ENCODE results near the gene TEP1.

The TEP1 gene

GRCh38 chr14:20429801-20430669, 16.7 kb upstream of the TEP1 start:
- no peak for DNase-seq

- no peak for DNase-seq
These were observed 15.5 kb upstream of the TEP1 start for GRCh38 chr14:20428802-20429201.

GRCh38 chr14:20428010-20428365, 14.7 kb upstream of the TEP1 start:
- no peak for DNase-seq

- DNase-seq, result no peak
These were observed 14.1 kb upstream of the TEP1 start for GRCh38 chr14:20427231-20428009.

- DNase-seq, result no peak
These were observed 11.6 kb upstream of the TEP1 start for GRCh38 chr14:20424851-20425250.

- no peak for DNase-seq
These were observed 9.6 kb upstream of the TEP1 start for GRCh38 chr14:20422886-20423285.

GRCh38 chr14:20421267-20421666, 8.0 kb upstream of the TEP1 start:
- no peak for DNase-seq

- no peak for DNase-seq
These were observed 6.1 kb upstream of the TEP1 start for GRCh38 chr14:20419419-20419818.

- no peak for DNase-seq
These were observed 5.2 kb upstream of the TEP1 start for GRCh38 chr14:20418501-20418909.

- DNase-seq, result no peak
These were observed 4.2 kb upstream of the TEP1 start for GRCh38 chr14:20417250-20418186.

GRCh38 chr14:20416223-20416622, 2.9 kb upstream of the TEP1 start:
- DNase-seq, result no peak

- DNase-seq, result peak; percentile 72
These were observed 2.5 kb upstream of the TEP1 start for GRCh38 chr14:20415782-20416206.

- DNase-seq, result peak; percentile 48
These were observed 412 bp upstream of the TEP1 start for GRCh38 chr14:20413744-20414082.

- DNase-seq, result peak; percentile 41
These were observed 890 bp downstream of the TEP1 start for GRCh38 chr14:20412411-20412810.

GRCh38 chr14:20409226-20409625, 4.1 kb downstream of the TEP1 start:
- no peak for DNase-seq

- DNase-seq, result no peak
These were observed 9.8 kb downstream of the TEP1 start for GRCh38 chr14:20403521-20403920.

- no peak for DNase-seq
These were observed 12.2 kb downstream of the TEP1 start for GRCh38 chr14:20400965-20401593.

- DNase-seq, result no peak
These were observed 12.7 kb downstream of the TEP1 start for GRCh38 chr14:20400589-20400964.

- DNase-seq, result no peak
These were observed 15.8 kb downstream of the TEP1 start for GRCh38 chr14:20397511-20397910.

GRCh38 chr14:20391505-20391904, 21.8 kb downstream of the TEP1 start:
- DNase-seq, result no peak

- no peak for DNase-seq
These were observed 25.1 kb downstream of the TEP1 start for GRCh38 chr14:20388159-20388558.

GRCh38 chr14:20387576-20387975, 25.7 kb downstream of the TEP1 start:
- DNase-seq, result no peak

All from CD4-positive, alpha-beta T cell treated with Interleukin-10 for 1 hour (primary cell).